IPS DF 6.9 (cell line): Measurements from ENCODE around the gene RPH3AL.

Experiments
- DNase-seq: peaks from one replicate; pipeline ENCODE4 v3.0.0-alpha.2; 2013; ENCODE audit warnings: low read depth, low spot score
- H3K27ac ChIP-seq: one replicate; pipeline ENCODE4 v1.5.1; 2013; ENCODE audit warnings: low read length, control low read depth
- H3K27me3 ChIP-seq: 2 replicates; pipeline ENCODE4 v1.6.1; 2013; ENCODE audit warnings: mild to moderate bottlenecking, low read length; ENCODE audit not compliant: control insufficient read depth, insufficient read depth
- H3K36me3 ChIP-seq: 2 replicates; pipeline ENCODE4 v1.6.1; 2013; ENCODE audit warnings: low read length; ENCODE audit not compliant: control insufficient read depth, insufficient read depth
- H3K4me1 ChIP-seq: 2 replicates; pipeline ENCODE4 v1.6.1; 2013; ENCODE audit warnings: low read length; ENCODE audit not compliant: control insufficient read depth, insufficient read depth
- H3K4me3 ChIP-seq: 2 replicates; pipeline ENCODE4 v1.5.1; 2013; ENCODE audit warnings: mild to moderate bottlenecking, low read length
- H3K9me3 ChIP-seq: 2 replicates; pipeline ENCODE4 v1.6.1; 2013; ENCODE audit warnings: low read length, inconsistent platforms; ENCODE audit not compliant: control insufficient read depth, insufficient read depth
- WGBS: extraction: QIAGEN DNeasy Blood & Tissue Kit; methylation state at CpG from one replicate; pipeline ENCODE4 v1.1.7; 2013; ENCODE audit warnings: mixed read lengths, missing lambda C conversion rate; ENCODE audit not compliant: insufficient read length, insufficient coverage; 5-methylcytosine and 5-hydroxymethylcytosine counted together

The RPH3AL gene

GRCh38 chr17:335691-336090 is 16.9 kb downstream of the RPH3AL start:
- Histone ChIP-seq H3K36me3 (no peaks in the 10 kb centered on the region; the same call in 1 of the 2 replicates), H3K4me1 (no peaks in the 10 kb centered on the region), H3K27me3 (no peaks in the 10 kb centered on the region), H3K9me3 (no peaks in the 10 kb centered on the region), H3K4me3 (no peak overlapping the region), H3K27ac (no peak overlapping the region)
- no peak for DNase-seq
- WGBS = no CpG with 5 or more reads among the region's 12 CpGs

GRCh38 chr17:334974-335481 is 17.6 kb downstream of the RPH3AL start:
- Histone ChIP-seq H3K27ac (no peak overlapping the region), H3K9me3 (no peaks in the 10 kb centered on the region), H3K36me3 (no peaks in the 10 kb centered on the region; the same call in 1 of the 2 replicates), H3K4me3 (no peak overlapping the region), H3K4me1 (no peaks in the 10 kb centered on the region), H3K27me3 (no peaks in the 10 kb centered on the region)
- DNase-seq = no peak
- no CpG with 5 or more reads among the region's 28 CpGs for WGBS

GRCh38 chr17:333626-334396 is 18.8 kb downstream of the RPH3AL start:
- no peaks in the 10 kb centered on the region; the same call in 1 of the 2 replicates for H3K36me3 ChIP-seq
- H3K9me3 ChIP-seq = no peaks in the 10 kb centered on the region
- no peak overlapping the region for H3K4me3 ChIP-seq
- DNase-seq = no peak
- no peak overlapping the region for H3K27ac ChIP-seq
- WGBS = no CpG with 5 or more reads among the region's 23 CpGs
- H3K27me3 ChIP-seq = no peaks in the 10 kb centered on the region
- no peaks in the 10 kb centered on the region for H3K4me1 ChIP-seq

GRCh38 chr17:332558-333322 is 19.9 kb downstream of the RPH3AL start:
- Histone ChIP-seq H3K4me3 (no peak overlapping the region), H3K27ac (no peak overlapping the region)

GRCh38 chr17:332023-332422 is 20.6 kb downstream of the RPH3AL start:
- no peaks in the 10 kb centered on the region; the same call in 1 of the 2 replicates for H3K36me3 ChIP-seq
- no peak overlapping the region for H3K4me3 ChIP-seq
- DNase-seq = no peak
- no peaks in the 10 kb centered on the region for H3K9me3 ChIP-seq
- no CpG with 5 or more reads among the region's 11 CpGs for WGBS
- no peaks in the 10 kb centered on the region for H3K4me1 ChIP-seq
- H3K27ac ChIP-seq = no peak overlapping the region
- no peaks in the 10 kb centered on the region for H3K27me3 ChIP-seq

More at GRCh38 chr17:332558-333322, 19.9 kb downstream of the RPH3AL start:
- Histone ChIP-seq H3K27me3 (no peaks in the 10 kb centered on the region), H3K4me1 (no peaks in the 10 kb centered on the region), H3K36me3 (no peaks in the 10 kb centered on the region; the same call in 1 of the 2 replicates), H3K9me3 (no peaks in the 10 kb centered on the region)
- DNase-seq = no peak
- no CpG with 5 or more reads among the region's 34 CpGs for WGBS

- WGBS = no CpG with 5 or more reads among the region's 26 CpGs
- H3K4me1 ChIP-seq = no peaks in the 10 kb centered on the region
- H3K36me3 ChIP-seq = no peaks in the 10 kb centered on the region; the same call in 1 of the 2 replicates
- H3K27me3 ChIP-seq = no peaks in the 10 kb centered on the region
- no peak overlapping the region for H3K27ac ChIP-seq
- H3K4me3 ChIP-seq = no peak overlapping the region
- H3K9me3 ChIP-seq = no peaks in the 10 kb centered on the region
- DNase-seq = no peak
Observed at GRCh38 chr17:330993-331701, 21.5 kb downstream of the RPH3AL start.

- H3K4me3 ChIP-seq = no peak overlapping the region
- H3K27me3 ChIP-seq = no peaks in the 10 kb centered on the region
- H3K4me1 ChIP-seq = no peaks in the 10 kb centered on the region
- no peaks in the 10 kb centered on the region; the same call in 1 of the 2 replicates for H3K36me3 ChIP-seq
- DNase-seq = no peak
- H3K9me3 ChIP-seq = no peaks in the 10 kb centered on the region
- H3K27ac ChIP-seq = no peak overlapping the region
- WGBS = no CpG with 5 or more reads among the region's 8 CpGs
Observed at GRCh38 chr17:329784-330420, 22.7 kb downstream of the RPH3AL start.

- Histone ChIP-seq H3K27ac (no peak overlapping the region), H3K4me3 (no peak overlapping the region), H3K36me3 (no peaks in the 10 kb centered on the region; the same call in 1 of the 2 replicates), H3K27me3 (no peaks in the 10 kb centered on the region), H3K9me3 (no peaks in the 10 kb centered on the region), H3K4me1 (no peaks in the 10 kb centered on the region)
- no CpG with 5 or more reads among the region's 7 CpGs for WGBS
- DNase-seq = no peak
Observed at GRCh38 chr17:327971-328370, 24.6 kb downstream of the RPH3AL start.

- no peak for DNase-seq
- Histone ChIP-seq H3K27me3 (no peaks in the 10 kb centered on the region), H3K27ac (no peak overlapping the region), H3K36me3 (no peaks in the 10 kb centered on the region), H3K4me3 (no peak overlapping the region), H3K9me3 (no peaks in the 10 kb centered on the region), H3K4me1 (no peaks in the 10 kb centered on the region)
- WGBS = no CpG with 5 or more reads among the region's 11 CpGs
Observed at GRCh38 chr17:327296-327695, 25.3 kb downstream of the RPH3AL start.
